Endothelial cell of umbilical vein (primary cell): ENCODE results near the gene KIF18A. TPM values are rescaled to one million over a fixed set of nuclear protein-coding genes. Genes with fewer than 3 reads are reported as not detected.

ENCODE experiments used
- BruUV-seq: library from RNA; stranded (reverse); fragments of 400-500 nt; replicated peaks from 2 replicates; lab custom pipeline; 2021; lab: Mats Ljungman, UMichigan
- CTCF ChIA-PET: fragments of 300-600, 350-600 bp; sonication (Branson Sonifier 250); formaldehyde crosslinking; loops from one replicate; lab custom pipeline; 2021; ENCODE audit warnings: antibody characterized with exemption, inconsistent platforms; lab: Charles Lee
- POLR2A ChIA-PET: fragments of 300-600, 350-600 bp; sonication (Branson Sonifier 250); formaldehyde crosslinking; loops from one replicate; lab custom pipeline; 2021; ENCODE audit warnings: antibody characterized with exemption, inconsistent platforms; lab: Charles Lee
- DNase-seq: peaks from one replicate; pipeline ENCODE4 v3.0.0-alpha.2; 2011; ENCODE audit warnings: low read depth, low spot score
- FAIRE-seq: peaks from 2 replicates; lab custom pipeline; 2011; peaks lifted over from hg19 to GRCh38; lab: Jason Lieb, UNC
- H2AFZ ChIP-seq: 2 replicates; pipeline ENCODE4 v1.6.0; 2012; ENCODE audit warnings: low read depth, low read length, control low read depth, inconsistent platforms
- H3K27ac ChIP-seq: 2 replicates; pipeline ENCODE4 v1.5.1; 2011; ENCODE audit warnings: low read depth, mild to moderate bottlenecking, control low read depth, low read length, moderate library complexity; ENCODE audit not compliant: insufficient read depth
- H3K27me3 ChIP-seq, 2 experiments: 2 replicates each; pipeline versions ENCODE4 v1.6.0 to v1.6.1; 2011; ENCODE audit warnings: low read length in 2 of 2, mixed read lengths in 1 of 2; ENCODE audit not compliant: control insufficient read depth in 2 of 2, insufficient read depth in 2 of 2
- H3K36me3 ChIP-seq, 2 experiments: 2 replicates in 1 of 2; 3 replicates in 1 of 2; pipeline ENCODE4 v1.5.1; 2011; ENCODE audit warnings: low read length in 2 of 2, mild to moderate bottlenecking in 1 of 2, moderate library complexity in 1 of 2; ENCODE audit not compliant: control insufficient read depth in 2 of 2, insufficient read depth in 2 of 2; ENCODE audit errors: extremely low read depth in 1 of 2
- H3K4me1 ChIP-seq: 3 replicates; pipeline ENCODE4 v1.5.1; 2011; ENCODE audit warnings: mild to moderate bottlenecking, low read length; ENCODE audit not compliant: control insufficient read depth, insufficient read depth; ENCODE audit errors: extremely low read depth
- H3K4me2 ChIP-seq: 2 replicates; pipeline ENCODE4 v1.6.1; 2011; ENCODE audit warnings: low read length, control low read depth, mixed read lengths; ENCODE audit not compliant: insufficient read depth
- H3K4me3 ChIP-seq, 3 experiments: fragments of 200-600 bp in 1 of 3; sonication (generic), shearing (Covaris generic) in 1 of 3; replicated peaks in 1 of 3; 2 replicates each; pipeline ENCODE4 v1.5.1; 2011 to 2016; ENCODE audit warnings: control low read depth in 3 of 3, low read length in 3 of 3, mild to moderate bottlenecking in 2 of 3, inconsistent platforms in 1 of 3, low read depth in 1 of 3, moderate library complexity in 1 of 3; ENCODE audit not compliant: insufficient read depth in 1 of 3
- H3K79me2 ChIP-seq: 2 replicates; pipeline ENCODE4 v1.6.0; 2012; ENCODE audit warnings: low read length, inconsistent platforms; ENCODE audit not compliant: control insufficient read depth, insufficient read depth
- H3K9ac ChIP-seq: replicated peaks from 2 replicates; pipeline ENCODE3; 2011; ENCODE audit warnings: low read length, control low read depth; ENCODE audit not compliant: insufficient read depth; ENCODE audit errors: extremely low read depth
- H3K9me1 ChIP-seq: replicated peaks from 3 replicates; pipeline ENCODE4 v1.6.0; 2011; ENCODE audit warnings: mild to moderate bottlenecking, low read length; ENCODE audit not compliant: control insufficient read depth, insufficient read depth; ENCODE audit errors: extremely low read depth
- H3K9me3 ChIP-seq: replicated peaks from 2 replicates; pipeline ENCODE4 v1.5.1; 2012; ENCODE audit warnings: low read length, inconsistent platforms; ENCODE audit not compliant: control insufficient read depth, insufficient read depth
- H4K20me1 ChIP-seq: replicated peaks from 2 replicates; pipeline ENCODE3; 2011; ENCODE audit warnings: mild to moderate bottlenecking, low read length; ENCODE audit not compliant: control insufficient read depth, insufficient read depth; ENCODE audit errors: extremely low read depth
- EZH2 ChIP-seq: IDR thresholded peaks from 2 replicates; pipeline ENCODE4 v1.6.1; 2012; ENCODE audit warnings: borderline replicate concordance, low read depth, mild to moderate bottlenecking, moderate library complexity, low read length, inconsistent platforms; ENCODE audit not compliant: severe bottlenecking
- FOS ChIP-seq: IDR thresholded peaks from 2 replicates; pipeline ENCODE4 v1.6.1; 2011; ENCODE audit warnings: mild to moderate bottlenecking, low read length, moderate library complexity, borderline replicate concordance; ENCODE audit not compliant: insufficient read depth
- GATA2 ChIP-seq: IDR thresholded peaks from 2 replicates; pipeline ENCODE4 v1.7.0; 2011; ENCODE audit warnings: low read depth, mild to moderate bottlenecking, moderate library complexity, mixed read lengths, low read length; ENCODE audit not compliant: insufficient read length, insufficient read depth
- JUN ChIP-seq: IDR thresholded peaks from 2 replicates; pipeline ENCODE4 v1.6.1; 2011; ENCODE audit warnings: borderline replicate concordance, low read depth; ENCODE audit not compliant: insufficient read length, insufficient read depth
- MAX ChIP-seq: IDR thresholded peaks from 2 replicates; pipeline ENCODE4 v1.6.1; 2011; ENCODE audit not compliant: insufficient read depth, insufficient read length
- MYC ChIP-seq: IDR thresholded peaks from one replicate; pipeline ENCODE4 v1.6.1; 2011; ENCODE audit warnings: mild to moderate bottlenecking, low read depth, low read length
- POLR2A ChIP-seq: IDR thresholded peaks from 2 replicates; pipeline ENCODE4 v1.6.1; 2012; ENCODE audit warnings: low read depth, mild to moderate bottlenecking, control low read depth, low read length
- POLR2AphosphoS5 ChIP-seq: IDR thresholded peaks from 2 replicates; pipeline ENCODE4 v1.6.1; 2012; ENCODE audit warnings: low read depth, mild to moderate bottlenecking, control low read depth, low read length, moderate library complexity; ENCODE audit not compliant: insufficient read depth
- dilution Hi-C: fragments of 300-500 bp; cut with MboI; formaldehyde crosslinking; loops from one replicate; pipeline ENCODE4 v1.15.0; 2019; ENCODE audit warnings: low sequenced_read_pairs; ENCODE audit not compliant: extremely low pct_ligation_motif_present
- intact Hi-C: fragments of 100-400 bp; cut with micrococcal nuclease; formaldehyde crosslinking; loops from one replicate; pipeline ENCODE4 v1.10.0; 2022
- polyA plus RNA-seq, 4 experiments: library from polyadenylated mRNA; depleted of rRNA in 3 of 4; stranded (reverse) in 3 of 4; unstranded in 1 of 4; fragments of >200 nt; gene quantifications; 2 replicates each; pipeline versions ENCODE4 v1.2.1 to v1.2.3, GENCODE V29; 2011 to 2012; ENCODE audit warnings: missing spikeins in 1 of 4
- total RNA-seq: library from RNA; stranded (reverse); gene quantifications from 2 replicates; pipeline ENCODE4 v1.2.3, GENCODE V29; 2021
- TF ChIP-seq, protein P1 (sequence below), 2 donors: IDR thresholded peaks; 1 replicate in 1 of 2; 2 replicates in 1 of 2; pipeline ENCODE4 v1.5.1; 2011; ENCODE audit warnings: low read length in 2 of 2, mild to moderate bottlenecking in 2 of 2, moderate library complexity in 2 of 2, control low read depth in 1 of 2, inconsistent platforms in 1 of 2, low read depth in 1 of 2; ENCODE audit not compliant: insufficient read depth in 1 of 2; ENCODE audit errors: extremely low read depth in 1 of 2

Gene KIF18A
- total and polyA plus RNA-seq, 2 donors (not counting 3 experiments of a cell fraction or from before 2014, with no cell fraction given): 2.5 to 18.5 TPM

GRCh38 chr11:28003615-28004014 lies 104.3 kb downstream of the KIF18A start:
- dilution Hi-C loops: no loop called here
- POLR2A ChIA-PET: no interaction called here
- DNase-seq: no peak
- no peaks in the 10 kb centered on the region for H4K20me1 ChIP-seq
- no peaks in the 10 kb centered on the region for H3K36me3 ChIP-seq
- H3K9me3 ChIP-seq: peaks cover 2% of the 10 kb centered on the region
- H3K27ac ChIP-seq: no peak overlapping the region
- H2AFZ ChIP-seq: no peak overlapping the region
- CTCF ChIA-PET: no interaction called here
- BruUV-seq: no TSS peak
- no peak overlapping the region for H3K9ac ChIP-seq
- intact Hi-C loops: no loop called here
- no peaks in the 10 kb centered on the region for H3K79me2 ChIP-seq
- H3K27me3 ChIP-seq: no peaks in the 10 kb centered on the region
- no peak overlapping the region for H3K4me3 ChIP-seq
- no peak for FAIRE-seq
- no peak for TF ChIP-seq FOS
- no peak for TF ChIP-seq POLR2AphosphoS5
- TF ChIP-seq, protein P1, sequence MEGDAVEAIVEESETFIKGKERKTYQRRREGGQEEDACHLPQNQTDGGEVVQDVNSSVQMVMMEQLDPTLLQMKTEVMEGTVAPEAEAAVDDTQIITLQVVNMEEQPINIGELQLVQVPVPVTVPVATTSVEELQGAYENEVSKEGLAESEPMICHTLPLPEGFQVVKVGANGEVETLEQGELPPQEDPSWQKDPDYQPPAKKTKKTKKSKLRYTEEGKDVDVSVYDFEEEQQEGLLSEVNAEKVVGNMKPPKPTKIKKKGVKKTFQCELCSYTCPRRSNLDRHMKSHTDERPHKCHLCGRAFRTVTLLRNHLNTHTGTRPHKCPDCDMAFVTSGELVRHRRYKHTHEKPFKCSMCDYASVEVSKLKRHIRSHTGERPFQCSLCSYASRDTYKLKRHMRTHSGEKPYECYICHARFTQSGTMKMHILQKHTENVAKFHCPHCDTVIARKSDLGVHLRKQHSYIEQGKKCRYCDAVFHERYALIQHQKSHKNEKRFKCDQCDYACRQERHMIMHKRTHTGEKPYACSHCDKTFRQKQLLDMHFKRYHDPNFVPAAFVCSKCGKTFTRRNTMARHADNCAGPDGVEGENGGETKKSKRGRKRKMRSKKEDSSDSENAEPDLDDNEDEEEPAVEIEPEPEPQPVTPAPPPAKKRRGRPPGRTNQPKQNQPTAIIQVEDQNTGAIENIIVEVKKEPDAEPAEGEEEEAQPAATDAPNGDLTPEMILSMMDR (IDR thresholded peaks at IDR 0.05; ENCODE audit: extremely low read depth in 1 of 2, insufficient read depth in 1 of 2, low read depth in 1 of 2, low read length in 2 of 2): no peak
- no peak for TF ChIP-seq EZH2
- no peak for TF ChIP-seq MYC
- no peak for TF ChIP-seq GATA2
- TF ChIP-seq JUN: no peak
- TF ChIP-seq POLR2A: no peak
- no peak for TF ChIP-seq MAX
- no peak overlapping the region for H3K4me2 ChIP-seq
- H3K4me1 ChIP-seq: no peaks in the 10 kb centered on the region
- no peaks in the 10 kb centered on the region for H3K9me1 ChIP-seq
